ENCODE data around the gene TMEM132D. TPM values are rescaled to one million over a fixed set of nuclear protein-coding genes. Genes with fewer than 3 reads are reported as not detected.
"Not testable (repeated sequence)": the region's sequence is repeated elsewhere in the genome, so short reads cannot be mapped to it uniquely, and the experiment has no call there.

The TMEM132D gene
- total RNA-seq, 1 donor from 2014 or later: not detected

GRCh38 chr12:129604506-129604905 lies 299.3 kb downstream of the TMEM132D start:
- intact Hi-C loops (cut with micrococcal nuclease): no loop called here

DNA sequence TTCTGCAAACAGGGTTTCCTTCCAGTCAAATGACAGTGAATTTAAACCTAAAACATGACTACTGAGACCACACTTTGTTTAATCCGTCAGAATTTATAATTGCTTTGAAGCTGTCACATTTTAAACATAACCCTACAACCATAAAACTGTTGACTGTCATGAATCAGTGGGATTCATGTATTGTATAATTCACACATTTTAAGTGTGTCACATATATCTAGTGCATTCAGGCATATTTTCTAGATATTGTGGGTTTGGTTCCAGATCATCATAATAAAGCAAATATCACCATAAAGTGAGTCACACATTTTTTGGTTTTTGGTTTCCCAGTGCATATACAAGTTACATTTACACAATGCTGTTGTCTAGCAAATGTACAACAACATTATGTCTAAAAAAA lies 304.4 kb downstream of the TMEM132D start:
- intact Hi-C loops (cut with micrococcal nuclease): no loop called here

GRCh38 chr12:129594098-129594497 lies 309.7 kb downstream of the TMEM132D start:
- intact Hi-C loops (cut with micrococcal nuclease): no loop called here

DNA sequence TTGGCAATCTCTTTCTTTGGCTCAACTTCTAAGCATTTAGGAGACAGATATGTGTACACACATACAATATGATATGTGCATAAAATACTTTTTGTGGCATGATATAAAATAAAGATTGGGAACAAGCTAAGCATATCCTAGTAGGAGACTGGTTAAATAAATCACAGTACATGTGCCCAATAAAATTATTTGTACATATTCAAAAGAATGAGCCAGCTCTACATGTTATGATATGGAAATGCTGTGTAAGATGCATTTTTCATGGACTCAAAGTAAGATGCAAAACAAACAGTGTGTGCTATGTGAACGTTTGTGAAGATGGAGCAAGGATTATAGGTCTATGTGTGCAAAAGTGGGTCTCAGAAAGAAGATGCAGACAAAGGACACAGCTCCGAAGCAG lies 311.4 kb downstream of the TMEM132D start:
- intact Hi-C loops (cut with micrococcal nuclease): no loop called here

GRCh38 chr12:129589503-129589902 lies 314.3 kb downstream of the TMEM132D start:
- intact Hi-C loops (cut with micrococcal nuclease): no loop called here

DNA sequence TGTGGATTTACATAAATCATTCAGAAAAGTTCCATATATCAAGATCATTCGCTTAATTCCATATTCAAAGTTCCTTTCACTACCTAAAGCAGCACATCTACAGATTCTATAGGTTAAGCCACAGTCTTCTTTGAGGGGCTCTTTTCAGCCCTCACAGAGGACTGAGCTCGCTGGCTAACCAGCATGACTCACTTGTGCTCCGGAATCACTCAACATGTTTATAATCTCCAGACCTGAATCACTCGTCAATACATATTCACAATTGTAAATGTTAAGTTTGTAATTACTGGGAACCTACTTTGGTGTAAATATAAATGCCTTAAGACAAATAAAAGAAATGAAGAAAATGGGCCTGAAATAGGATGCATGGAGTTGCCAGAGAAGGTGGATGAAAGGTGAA lies 315.7 kb downstream of the TMEM132D start:
- intact Hi-C loops (cut with micrococcal nuclease): no loop called here

DNA sequence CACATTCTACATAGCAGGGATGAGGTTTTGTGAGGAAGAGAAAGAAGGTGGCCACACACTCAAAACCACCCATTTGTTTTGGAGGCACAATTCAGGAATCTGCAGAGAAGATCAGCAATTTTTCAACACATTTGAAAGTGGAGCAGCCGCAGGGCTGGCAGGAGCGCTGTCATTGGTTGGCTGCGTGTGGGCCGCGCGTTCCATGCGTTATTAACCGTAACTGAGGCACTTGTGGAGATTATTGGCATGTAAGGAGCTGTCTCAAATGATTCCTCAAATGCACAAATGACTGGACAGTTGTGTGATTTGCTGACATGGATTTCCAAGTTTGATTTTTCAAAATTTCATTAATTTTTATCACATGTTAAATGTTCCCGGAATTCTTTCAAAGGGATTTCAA lies 318.5 kb downstream of the TMEM132D start:
- intact Hi-C loops (cut with micrococcal nuclease): no loop called here

GRCh38 chr12:129579879-129580278 lies 323.9 kb downstream of the TMEM132D start:
- intact Hi-C loops (cut with micrococcal nuclease): no loop called here

- intact Hi-C loops (cut with micrococcal nuclease): no loop called here
These were observed 331.8 kb downstream of the TMEM132D start for GRCh38 chr12:129571901-129572494.

- intact Hi-C loops (cut with micrococcal nuclease): no loop called here
These were observed 332.9 kb downstream of the TMEM132D start for GRCh38 chr12:129570796-129571400.

- intact Hi-C loops (cut with micrococcal nuclease): no loop called here
These were observed 337.0 kb downstream of the TMEM132D start for GRCh38 chr12:129566800-129567199.

DNA sequence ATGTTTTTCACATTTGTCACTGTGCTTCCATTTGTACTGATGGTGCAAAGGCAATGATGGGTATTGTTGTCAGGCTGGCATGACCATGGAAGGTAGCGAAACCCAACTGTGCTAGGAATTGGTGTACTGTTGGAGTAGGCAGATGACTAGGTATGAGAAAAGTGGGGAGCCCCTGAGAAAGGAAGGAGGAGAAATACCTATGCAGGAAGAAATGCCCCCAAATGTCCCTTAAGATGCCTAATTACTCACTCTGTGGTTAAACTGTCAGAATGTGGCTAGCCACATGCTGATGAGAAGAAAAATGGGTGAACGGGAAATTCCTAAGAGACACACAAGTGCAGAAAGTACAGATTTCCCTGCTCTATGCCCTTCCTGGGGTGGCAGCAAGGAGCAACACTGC lies 339.1 kb downstream of the TMEM132D start:
- intact Hi-C loops (cut with micrococcal nuclease): no loop called here

GRCh38 chr12:129563266-129563665 lies 340.6 kb downstream of the TMEM132D start:
- intact Hi-C loops (cut with micrococcal nuclease): no loop called here

DNA sequence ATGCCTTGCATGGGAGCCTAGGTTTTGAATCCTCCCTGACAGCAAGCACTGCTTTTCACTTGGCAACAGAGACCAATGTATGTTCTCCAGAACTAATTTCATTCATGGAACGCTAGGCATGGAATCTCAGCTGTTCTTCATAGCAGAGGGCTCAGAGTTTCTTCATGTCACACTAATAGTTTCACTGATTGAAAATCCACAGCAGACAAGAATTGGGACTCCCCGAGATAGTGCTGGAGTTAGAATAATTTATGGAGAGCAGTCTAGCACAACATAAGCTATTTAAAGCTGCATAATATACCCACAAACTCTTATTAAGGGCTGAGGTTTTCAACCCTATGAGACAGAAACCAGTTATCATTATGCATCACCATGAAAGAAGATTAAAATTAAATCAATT lies 342.5 kb downstream of the TMEM132D start:
- intact Hi-C loops (cut with micrococcal nuclease): no loop called here

DNA sequence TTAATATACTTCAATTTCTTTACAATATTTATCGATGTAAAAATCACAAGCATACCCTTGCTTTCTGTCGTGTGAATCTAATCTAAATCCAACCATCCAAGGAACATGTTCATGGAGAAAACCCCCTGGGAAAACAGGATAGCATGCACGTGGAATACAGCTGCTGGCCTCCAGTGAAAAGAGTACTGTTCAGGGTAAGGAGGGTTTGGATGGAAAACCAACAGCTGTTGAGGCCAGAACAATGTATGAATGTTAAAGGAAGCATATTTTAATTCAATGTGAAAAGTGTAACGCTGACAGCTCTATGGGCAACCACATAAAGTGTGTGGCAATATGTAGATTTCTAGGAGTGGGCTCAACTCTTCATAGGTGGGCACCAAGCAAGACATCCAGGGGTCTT lies 344.0 kb downstream of the TMEM132D start:
- intact Hi-C loops (cut with micrococcal nuclease): no loop called here

GRCh38 chr12:129558036-129558435 lies 345.8 kb downstream of the TMEM132D start:
- intact Hi-C loops (cut with micrococcal nuclease): no loop called here

- intact Hi-C loops (cut with micrococcal nuclease): no loop called here
These were observed 347.7 kb downstream of the TMEM132D start for GRCh38 chr12:129556082-129556481.

GRCh38 chr12:129552996-129553750 lies 350.7 kb downstream of the TMEM132D start:
- intact Hi-C loops (cut with micrococcal nuclease): no loop called here

- intact Hi-C loops (cut with micrococcal nuclease): no loop called here
These were observed 352.4 kb downstream of the TMEM132D start for GRCh38 chr12:129551441-129551840.

DNA sequence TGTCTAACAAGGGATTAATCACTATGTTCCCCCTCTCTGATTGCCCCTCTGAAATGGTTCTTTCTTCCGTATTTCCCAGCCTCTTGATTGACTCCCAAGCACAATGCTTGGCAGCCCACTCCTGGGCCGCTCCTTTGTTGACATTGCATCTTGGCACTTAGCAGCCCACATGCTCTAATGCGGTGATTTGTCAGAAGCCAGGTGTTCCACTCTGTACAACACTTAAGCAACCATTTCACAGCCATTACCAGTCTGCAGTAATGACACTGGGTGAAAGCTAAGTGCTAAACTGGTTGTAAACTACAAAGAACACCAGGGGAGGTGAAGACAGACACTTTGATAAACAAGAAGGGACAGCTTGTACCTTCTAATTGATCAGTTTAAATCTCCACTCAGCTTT lies 353.5 kb downstream of the TMEM132D start:
- intact Hi-C loops (cut with micrococcal nuclease): no loop called here

- intact Hi-C loops (cut with micrococcal nuclease): no loop called here
These were observed 354.2 kb downstream of the TMEM132D start for GRCh38 chr12:129549656-129550055.

DNA sequence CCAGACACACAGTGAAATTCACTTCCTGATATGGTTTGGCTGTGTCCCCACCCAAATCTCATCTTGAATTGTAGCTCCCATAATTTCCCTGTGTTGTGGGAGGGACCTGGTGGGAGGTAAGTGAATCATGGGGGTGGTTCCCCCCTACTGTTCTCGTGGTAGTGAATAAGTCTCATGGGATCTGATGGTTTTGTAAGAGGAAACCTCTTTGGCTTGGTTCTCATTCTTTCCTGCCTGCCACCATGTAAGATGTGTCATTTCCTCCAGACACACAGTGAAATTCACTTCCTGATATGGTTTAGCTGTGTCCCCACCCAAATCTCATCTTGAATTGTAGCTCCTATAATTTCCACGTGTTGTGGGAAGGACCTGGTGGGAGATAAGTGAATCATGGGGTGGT lies 354.8 kb downstream of the TMEM132D start:
- intact Hi-C loops (cut with micrococcal nuclease): not testable (repeated sequence)

GRCh38 chr12:129544716-129545115 lies 359.1 kb downstream of the TMEM132D start:
- intact Hi-C loops (cut with micrococcal nuclease): no loop called here

Data from T-helper 1 cell treated with Interleukin-12 subunit alpha and Interleukin-12 subunit beta and Interleukin-4 antibody, amounts not matched to agents 30 ng/mL and 1 ng/mL, for 36 hours (primary cell).